OCI-LY7 (cell line): ENCODE data around the gene MSTN.

Source experiments
- EZH2phosphoT487 ChIP-seq: fragments of 200-600 bp; sonication (generic); IDR thresholded peaks from 2 replicates; pipeline ENCODE4 v1.6.1; 2018; ENCODE audit warnings: low read depth, borderline replicate concordance, mild to moderate bottlenecking, mixed run types, antibody characterized with exemption, low read length, moderate library complexity, mixed read lengths
- TF ChIP-seq, protein P1 (sequence below): fragments of 200-600 bp; sonication (generic); conservative IDR thresholded peaks from 2 replicates; pipeline ENCODE4 v1.5.1; 2014; ENCODE audit warnings: mild to moderate bottlenecking, antibody characterized with exemption, low read length, moderate library complexity, mixed read lengths

GRCh38 chr2:190023860-190024259, 38.7 kb downstream of the MSTN start:
- TF ChIP-seq, protein P1, sequence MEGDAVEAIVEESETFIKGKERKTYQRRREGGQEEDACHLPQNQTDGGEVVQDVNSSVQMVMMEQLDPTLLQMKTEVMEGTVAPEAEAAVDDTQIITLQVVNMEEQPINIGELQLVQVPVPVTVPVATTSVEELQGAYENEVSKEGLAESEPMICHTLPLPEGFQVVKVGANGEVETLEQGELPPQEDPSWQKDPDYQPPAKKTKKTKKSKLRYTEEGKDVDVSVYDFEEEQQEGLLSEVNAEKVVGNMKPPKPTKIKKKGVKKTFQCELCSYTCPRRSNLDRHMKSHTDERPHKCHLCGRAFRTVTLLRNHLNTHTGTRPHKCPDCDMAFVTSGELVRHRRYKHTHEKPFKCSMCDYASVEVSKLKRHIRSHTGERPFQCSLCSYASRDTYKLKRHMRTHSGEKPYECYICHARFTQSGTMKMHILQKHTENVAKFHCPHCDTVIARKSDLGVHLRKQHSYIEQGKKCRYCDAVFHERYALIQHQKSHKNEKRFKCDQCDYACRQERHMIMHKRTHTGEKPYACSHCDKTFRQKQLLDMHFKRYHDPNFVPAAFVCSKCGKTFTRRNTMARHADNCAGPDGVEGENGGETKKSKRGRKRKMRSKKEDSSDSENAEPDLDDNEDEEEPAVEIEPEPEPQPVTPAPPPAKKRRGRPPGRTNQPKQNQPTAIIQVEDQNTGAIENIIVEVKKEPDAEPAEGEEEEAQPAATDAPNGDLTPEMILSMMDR: peak; percentile 76
- TF ChIP-seq EZH2phosphoT487: no peak
